Measurements from ENCODE around the gene MBP. TPM values are rescaled to one million over a fixed set of nuclear protein-coding genes. Genes with fewer than 3 reads are reported as not detected.
A peak's percentile ranks its signal among the peaks of the same experiment; 100 is the strongest.

MBP gene
- total and polyA plus RNA-seq, 2 of the 13 experiments (the other 11 are each of a cell fraction or from before 2014, with no cell fraction given): 5.0 to 8.5 TPM

- in situ Hi-C loops (cut with HindIII; ENCODE audit: extremely low pct_ligation_motif_present, low pct_unique_long_range_greater_than_20kb) (no loop called here), intact Hi-C loops (cut with micrococcal nuclease; ENCODE audit: unreplicated experiment) (no loop called here)
- Histone ChIP-seq H4K20me1 (ENCODE audit: insufficient read depth, low read length) (no peaks in the 10 kb centered on the region), H3K4me1 (ENCODE audit: insufficient read depth, low read length) (peaks cover 33% of the 10 kb centered on the region), H3K9me3 (ENCODE audit: low read length) (no peaks in the 10 kb centered on the region), H3K79me2 (ENCODE audit: insufficient read depth, low read length) (no peaks in the 10 kb centered on the region), H3K27ac (ENCODE audit: extremely low read length, insufficient read depth, low read length) (no peak overlapping the region), H2AFZ (ENCODE audit: low read length) (no peak overlapping the region), H3K27me3 (ENCODE audit: control insufficient read depth in 1 of 2, insufficient read depth in 2 of 2, low read length in 2 of 2) (no peaks in the 10 kb centered on the region), H3K4me3 (replicated peaks in 1 of 3; ENCODE audit: insufficient read depth in 1 of 3, low read depth in 2 of 3, low read length in 3 of 3) (no peak overlapping the region), H3K9ac (ENCODE audit: insufficient read depth, low read depth, low read length) (no peak overlapping the region), H3K4me2 (ENCODE audit: low read depth, low read length) (no peak overlapping the region), H3K36me3 (replicated peaks in 1 of 2; ENCODE audit: control insufficient read depth in 1 of 2, insufficient read depth in 2 of 2, low read length in 2 of 2) (no peaks in the 10 kb centered on the region)
- POLR2A ChIA-PET: no interaction called here
- 89% methylated on average over 3 of the region's 3 CpGs for WGBS (ENCODE audit: low lambda C conversion rate)
- DNase-seq (ENCODE audit: low spot score): no peak
- TF ChIP-seq DR1 (CRISPR knock-in tag; IDR thresholded peaks at IDR 0.05) (no peak), HHEX (CRISPR knock-in tag; IDR thresholded peaks at IDR 0.05) (no peak), ZSCAN30 (CRISPR knock-in tag; IDR thresholded peaks at IDR 0.05) (no peak), PAF1 (CRISPR knock-in tag; IDR thresholded peaks at IDR 0.05) (no peak), PITX1 (CRISPR knock-in tag; IDR thresholded peaks at IDR 0.05) (no peak), BORCS8-MEF2B (CRISPR knock-in tag; IDR thresholded peaks at IDR 0.05) (no peak), HDAC2 (CRISPR knock-in tag; IDR thresholded peaks at IDR 0.05) (no peak), ZNF766 (CRISPR knock-in tag; IDR thresholded peaks at IDR 0.05; ENCODE audit: borderline replicate concordance) (no peak), SMAD1 (CRISPR knock-in tag; IDR thresholded peaks at IDR 0.05; ENCODE audit: borderline replicate concordance, low read depth) (no peak), ZC3H13 (CRISPR knock-in tag; IDR thresholded peaks at IDR 0.05) (no peak), ZFP1 (CRISPR knock-in tag; IDR thresholded peaks at IDR 0.05) (no peak), DNMT1 (CRISPR knock-in tag; IDR thresholded peaks at IDR 0.05) (no peak), THAP11 (CRISPR knock-in tag; IDR thresholded peaks at IDR 0.05) (peak; percentile 90), USF2 (IDR thresholded peaks at IDR 0.05; ENCODE audit: low read depth, low read length) (no peak), USF2 (CRISPR knock-in tag; IDR thresholded peaks at IDR 0.05; ENCODE audit: borderline replicate concordance) (no peak), RFX3 (CRISPR knock-in tag; IDR thresholded peaks at IDR 0.05) (no peak), ZNF143 (CRISPR knock-in tag; IDR thresholded peaks at IDR 0.05) (peak; percentile 83)
- TF ChIP-seq, protein P1, sequence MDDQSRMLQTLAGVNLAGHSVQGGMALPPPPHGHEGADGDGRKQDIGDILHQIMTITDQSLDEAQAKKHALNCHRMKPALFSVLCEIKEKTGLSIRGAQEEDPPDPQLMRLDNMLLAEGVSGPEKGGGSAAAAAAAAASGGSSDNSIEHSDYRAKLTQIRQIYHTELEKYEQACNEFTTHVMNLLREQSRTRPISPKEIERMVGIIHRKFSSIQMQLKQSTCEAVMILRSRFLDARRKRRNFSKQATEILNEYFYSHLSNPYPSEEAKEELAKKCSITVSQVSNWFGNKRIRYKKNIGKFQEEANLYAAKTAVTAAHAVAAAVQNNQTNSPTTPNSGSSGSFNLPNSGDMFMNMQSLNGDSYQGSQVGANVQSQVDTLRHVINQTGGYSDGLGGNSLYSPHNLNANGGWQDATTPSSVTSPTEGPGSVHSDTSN (CRISPR knock-in tag; IDR thresholded peaks at IDR 0.05; ENCODE audit: borderline replicate concordance): no peak
- no peak for FAIRE-seq
- no peak for ATAC-seq
- BruUV-seq (replicated peaks): no TSS peak
- CTCF ChIA-PET (ENCODE audit: low intra/inter-chr PET ratio, low total read pairs): no interaction called here
Measured at GRCh38 chr18:77110400-77110799, 22.2 kb downstream of the MBP start.

Measured in HepG2 (cell line).